ENCODE data around the gene KIAA1328.

Gene KIAA1328

GRCh38 chr18:37175727-37176620 is 347.0 kb downstream of the KIAA1328 start:
- H3K4me3 Mint-ChIP-seq, result no peak overlapping the region
- H3K27ac Mint-ChIP-seq, result no peak overlapping the region
- H3K27me3 Mint-ChIP-seq, result no peaks in the 10 kb centered on the region
- H3K9me3 Mint-ChIP-seq, result no peaks in the 10 kb centered on the region
- ATAC-seq (ENCODE audit: low read depth) (no peak), DNase-seq (ENCODE audit: low spot score in 2 of 2) (no peak)
- H3K36me3 Mint-ChIP-seq, result peaks cover 28% of the 10 kb centered on the region
- H3K4me1 Mint-ChIP-seq, result no peaks in the 10 kb centered on the region

DNA sequence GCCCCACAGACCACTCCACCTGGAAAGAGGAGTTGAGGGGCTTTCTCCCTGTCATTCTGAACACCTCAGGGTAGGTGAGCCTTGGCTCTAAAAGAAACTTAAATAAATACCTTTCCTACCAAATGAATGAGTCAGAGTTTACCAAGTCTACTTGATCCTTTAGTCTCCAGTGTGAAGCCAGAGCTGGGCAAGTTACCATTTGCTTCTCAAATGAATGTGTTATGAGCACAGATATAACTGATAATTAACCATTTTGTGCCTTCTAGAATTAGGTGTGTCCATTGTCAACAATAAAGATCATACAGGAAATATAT is 347.7 kb downstream of the KIAA1328 start:
- Mint-ChIP-seq H3K9me3 (no peaks in the 10 kb centered on the region), H3K36me3 (peaks cover 25% of the 10 kb centered on the region), H3K27me3 (no peaks in the 10 kb centered on the region)

GRCh38 chr18:37179384-37179783 is 350.5 kb downstream of the KIAA1328 start:
- no peaks in the 10 kb centered on the region for H3K27me3 Mint-ChIP-seq
- no peak for ATAC-seq (ENCODE audit: low read depth)
- peaks cover 25% of the 10 kb centered on the region for H3K36me3 Mint-ChIP-seq
- no peak overlapping the region for H3K27ac Mint-ChIP-seq
- H3K4me1 Mint-ChIP-seq, result no peaks in the 10 kb centered on the region
- no peaks in the 10 kb centered on the region for H3K9me3 Mint-ChIP-seq
- H3K4me3 Mint-ChIP-seq, result no peak overlapping the region
- no peak for DNase-seq (ENCODE audit: low spot score in 2 of 2)

More for the DNA sequence above, 347.7 kb downstream of the KIAA1328 start:
- no peak overlapping the region for H3K4me3 Mint-ChIP-seq
- H3K27ac Mint-ChIP-seq, result no peak overlapping the region
- ATAC-seq (ENCODE audit: low read depth) (no peak), DNase-seq (ENCODE audit: low spot score in 2 of 2) (no peak)
- no peaks in the 10 kb centered on the region for H3K4me1 Mint-ChIP-seq

DNA sequence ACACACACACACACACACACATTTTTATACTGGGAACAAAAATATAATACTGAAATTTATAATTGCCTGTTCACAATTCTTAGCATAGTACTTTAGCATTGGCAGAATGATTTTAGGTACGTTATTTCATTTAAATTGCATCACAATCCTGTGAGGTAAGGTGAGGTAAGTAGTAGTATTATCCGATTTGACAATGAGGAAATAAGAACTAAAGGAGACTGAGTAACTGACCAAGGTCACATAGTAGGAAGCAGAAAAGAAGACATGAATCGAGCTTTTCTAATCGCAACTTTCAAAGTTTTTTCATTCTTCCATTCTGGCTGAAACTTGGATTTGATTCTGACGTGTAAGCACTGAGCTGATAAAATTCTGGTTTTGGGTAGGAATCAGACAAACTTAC is 351.2 kb downstream of the KIAA1328 start:
- Mint-ChIP-seq H3K36me3 (peaks cover 20% of the 10 kb centered on the region), H3K4me1 (no peaks in the 10 kb centered on the region), H3K9me3 (no peaks in the 10 kb centered on the region), H3K27me3 (no peaks in the 10 kb centered on the region), H3K4me3 (no peak overlapping the region), H3K27ac (no peak overlapping the region)
- DNase-seq (ENCODE audit: low spot score in 2 of 2) (no peak), ATAC-seq (ENCODE audit: low read depth) (no peak)

DNA sequence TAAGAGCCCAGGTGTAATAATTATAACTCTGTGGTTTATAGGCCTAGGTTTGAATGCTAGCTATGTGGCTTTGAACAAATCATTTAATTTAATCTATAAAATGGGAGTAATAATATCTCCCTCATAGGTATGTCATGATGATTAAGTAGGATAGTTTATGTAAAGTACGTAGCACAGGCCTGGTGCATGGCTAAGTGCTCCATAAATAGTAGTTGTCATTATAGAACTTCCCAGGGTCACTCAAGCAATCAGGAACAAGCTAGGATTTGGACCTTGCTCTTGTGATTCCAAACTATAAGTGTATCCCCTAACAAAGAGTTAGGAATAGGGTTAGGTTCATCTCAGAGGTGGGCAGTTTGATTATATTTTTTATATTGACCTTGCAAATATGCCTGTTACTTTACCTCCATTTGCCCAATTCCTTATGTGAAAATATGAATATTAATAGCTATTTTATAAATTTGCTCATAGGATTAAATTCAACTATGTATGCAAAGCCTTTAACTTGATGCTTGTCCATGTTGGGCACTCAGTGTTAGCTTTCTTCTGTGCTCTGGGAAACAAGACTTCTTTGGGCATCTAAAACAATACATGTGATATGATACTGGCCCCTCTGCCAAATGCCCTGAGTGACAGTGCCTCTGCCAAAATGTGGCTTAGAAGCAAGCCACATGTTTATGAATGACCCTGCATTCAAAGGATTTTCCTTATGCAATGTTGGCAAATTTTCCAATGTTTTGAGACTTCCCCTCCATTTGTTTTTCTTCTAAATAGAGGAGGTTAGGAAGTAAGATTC is 353.6 kb downstream of the KIAA1328 start:
- no peak for DNase-seq (ENCODE audit: low spot score in 2 of 2)
- no peaks in the 10 kb centered on the region for H3K4me1 Mint-ChIP-seq
- no peak overlapping the region for H3K4me3 Mint-ChIP-seq
- no peak for ATAC-seq (ENCODE audit: low read depth)
- no peaks in the 10 kb centered on the region for H3K27me3 Mint-ChIP-seq
- no peak overlapping the region for H3K27ac Mint-ChIP-seq
- H3K9me3 Mint-ChIP-seq, result no peaks in the 10 kb centered on the region
- peaks cover 15% of the 10 kb centered on the region for H3K36me3 Mint-ChIP-seq

- Mint-ChIP-seq H3K36me3 (peaks cover 11% of the 10 kb centered on the region), H3K9me3 (no peaks in the 10 kb centered on the region), H3K4me3 (no peak overlapping the region), H3K27me3 (no peaks in the 10 kb centered on the region), H3K4me1 (no peaks in the 10 kb centered on the region), H3K27ac (no peak overlapping the region)
- no peak for ATAC-seq (ENCODE audit: low read depth)
- no peak for DNase-seq (ENCODE audit: low spot score in 2 of 2)
Measured at GRCh38 chr18:37184209-37184868, 355.4 kb downstream of the KIAA1328 start.

DNA sequence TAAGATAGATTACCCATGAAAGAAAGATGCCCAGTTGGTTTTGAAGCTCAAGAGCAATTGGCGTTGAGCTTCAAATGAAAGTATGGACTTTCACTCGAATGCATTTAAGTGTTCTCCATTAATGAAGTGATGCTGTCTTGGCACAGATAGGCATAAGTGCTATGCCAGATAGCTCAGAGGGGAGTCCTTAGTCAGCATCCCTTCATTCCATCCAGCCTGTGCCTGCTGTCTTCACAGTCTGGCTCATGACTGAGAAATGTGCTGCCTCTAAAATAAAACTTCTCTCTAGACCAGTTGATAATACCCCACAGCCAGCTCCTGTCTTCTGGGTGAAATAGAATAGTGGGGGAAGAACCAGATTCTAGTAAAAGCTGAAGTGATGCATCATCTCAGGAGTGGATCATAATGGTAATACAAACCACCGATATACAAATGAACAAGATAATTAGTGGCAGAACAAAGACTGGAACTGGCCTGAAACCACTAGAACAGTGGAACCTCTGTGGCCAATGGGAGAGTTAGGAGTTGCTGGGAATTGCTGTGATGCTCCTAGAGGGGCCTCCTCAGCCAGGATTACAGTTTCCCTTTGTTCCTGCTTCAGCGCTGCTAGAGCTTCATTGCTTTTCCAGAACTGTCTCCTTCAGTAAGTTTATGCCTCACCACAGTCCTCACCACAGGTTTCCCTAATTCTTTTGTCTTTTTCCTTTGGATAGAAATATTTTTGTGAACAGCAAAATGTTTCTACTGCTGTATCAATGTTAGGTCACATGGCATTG is 359.3 kb downstream of the KIAA1328 start:
- ATAC-seq (ENCODE audit: low read depth) (no peak), DNase-seq (ENCODE audit: low spot score in 2 of 2) (no peak)
- H3K9me3 Mint-ChIP-seq, result no peaks in the 10 kb centered on the region
- no peaks in the 10 kb centered on the region for H3K4me1 Mint-ChIP-seq
- no peak overlapping the region for H3K27ac Mint-ChIP-seq
- peaks cover 10% of the 10 kb centered on the region for H3K36me3 Mint-ChIP-seq
- H3K27me3 Mint-ChIP-seq, result no peaks in the 10 kb centered on the region
- H3K4me3 Mint-ChIP-seq, result no peak overlapping the region

DNA sequence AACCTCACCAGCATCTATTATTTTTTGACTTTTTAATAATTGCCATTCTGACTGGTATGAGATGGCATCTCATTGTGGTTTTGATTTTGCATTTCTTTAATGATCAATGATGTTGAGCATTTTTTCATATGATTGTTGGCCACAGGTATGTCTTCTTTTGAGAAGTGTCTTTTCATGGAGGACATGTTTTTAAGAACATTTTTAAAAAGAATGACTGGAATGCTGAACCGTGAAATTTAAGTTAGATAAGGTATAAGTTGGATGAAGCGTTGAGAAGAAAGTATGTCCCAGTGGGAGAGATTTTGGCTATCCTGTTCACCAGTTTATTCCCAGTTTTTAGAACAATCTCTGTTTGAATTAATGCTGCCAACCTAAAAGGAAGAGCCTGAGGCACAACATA is 370.8 kb downstream of the KIAA1328 start:
- peaks cover 29% of the 10 kb centered on the region for H3K36me3 Mint-ChIP-seq
- H3K27ac Mint-ChIP-seq, result no peak overlapping the region
- peaks cover 16% of the 10 kb centered on the region for H3K9me3 Mint-ChIP-seq
- H3K27me3 Mint-ChIP-seq, result no peaks in the 10 kb centered on the region
- no peak overlapping the region for H3K4me3 Mint-ChIP-seq
- no peak for ATAC-seq (ENCODE audit: low read depth)
- no peak for DNase-seq (ENCODE audit: low spot score in 2 of 2)
- no peaks in the 10 kb centered on the region for H3K4me1 Mint-ChIP-seq

DNA sequence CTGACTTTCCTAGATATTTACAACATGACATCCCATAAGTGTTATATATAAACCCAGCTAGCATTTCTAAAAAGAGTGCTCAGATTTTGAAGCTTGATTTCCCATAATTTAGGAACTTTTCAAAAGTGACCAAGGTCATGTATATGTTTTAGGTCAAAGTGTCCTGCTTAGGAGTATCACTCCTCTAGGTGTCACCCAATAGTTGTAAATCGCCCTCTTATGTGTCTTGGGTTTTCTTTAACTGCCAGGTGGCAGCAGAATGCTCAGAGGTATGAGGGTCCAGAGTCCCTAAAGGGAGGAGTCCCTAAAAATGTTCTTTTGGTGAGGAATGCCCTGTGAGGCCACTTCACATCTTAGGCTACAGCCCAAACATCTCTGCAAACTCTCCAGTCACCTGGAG is 378.4 kb downstream of the KIAA1328 start:
- DNase-seq (ENCODE audit: low spot score in 2 of 2) (no peak), ATAC-seq (ENCODE audit: low read depth) (no peak)
- Mint-ChIP-seq H3K36me3 (peaks cover 16% of the 10 kb centered on the region), H3K9me3 (peaks cover 2% of the 10 kb centered on the region), H3K27ac (no peak overlapping the region), H3K27me3 (no peaks in the 10 kb centered on the region), H3K4me1 (no peaks in the 10 kb centered on the region), H3K4me3 (no peak overlapping the region)

DNA sequence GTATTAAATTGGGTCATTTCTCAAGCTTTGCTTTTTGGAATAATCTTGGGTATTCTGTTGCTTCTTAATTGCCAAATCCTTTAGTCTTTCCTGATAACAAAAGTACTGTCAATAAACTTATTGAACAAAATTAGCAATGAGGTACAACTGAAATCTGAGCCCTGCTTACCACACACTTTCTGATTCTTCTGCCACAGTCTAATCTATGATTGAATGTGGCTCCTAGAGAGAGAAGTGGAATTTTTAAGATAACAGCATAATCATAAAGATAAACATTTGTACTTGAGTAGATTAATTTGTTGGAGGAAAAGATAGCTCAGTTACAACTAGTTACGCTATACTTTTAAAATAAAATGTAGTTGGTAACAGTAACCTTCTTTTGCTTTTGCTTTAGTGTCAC is 381.9 kb downstream of the KIAA1328 start:
- no peaks in the 10 kb centered on the region for H3K27me3 Mint-ChIP-seq
- no peaks in the 10 kb centered on the region for H3K4me1 Mint-ChIP-seq
- H3K27ac Mint-ChIP-seq, result no peak overlapping the region
- ATAC-seq (ENCODE audit: low read depth) (no peak), DNase-seq (ENCODE audit: low spot score in 2 of 2) (no peak)
- H3K9me3 Mint-ChIP-seq, result no peaks in the 10 kb centered on the region
- H3K36me3 Mint-ChIP-seq, result peaks cover 16% of the 10 kb centered on the region
- H3K4me3 Mint-ChIP-seq, result no peak overlapping the region

- no peak for DNase-seq (ENCODE audit: low spot score in 2 of 2)
- Mint-ChIP-seq H3K36me3 (peaks cover 23% of the 10 kb centered on the region), H3K27ac (no peak overlapping the region), H3K4me1 (peaks cover 7% of the 10 kb centered on the region), H3K9me3 (peaks cover 3% of the 10 kb centered on the region), H3K27me3 (no peaks in the 10 kb centered on the region), H3K4me3 (no peak overlapping the region)
- ATAC-seq (ENCODE audit: low read depth), result no peak
Measured at GRCh38 chr18:37218022-37218590, 389.2 kb downstream of the KIAA1328 start.

- no peak for ATAC-seq (ENCODE audit: low read depth)
Measured at GRCh38 chr18:37219257-37219656, 390.3 kb downstream of the KIAA1328 start.

GRCh38 chr18:37222354-37222998 is 393.5 kb downstream of the KIAA1328 start:
- no peaks in the 10 kb centered on the region for H3K27me3 Mint-ChIP-seq
- ATAC-seq (ENCODE audit: low read depth), result no peak

More at GRCh38 chr18:37219257-37219656, 390.3 kb downstream of the KIAA1328 start:
- H3K4me3 Mint-ChIP-seq, result peak overlapping the region; percentile 54
- H3K27ac Mint-ChIP-seq, result no peak overlapping the region
- H3K4me1 Mint-ChIP-seq, result peaks cover 7% of the 10 kb centered on the region
- peaks cover 20% of the 10 kb centered on the region for H3K36me3 Mint-ChIP-seq
- no peaks in the 10 kb centered on the region for H3K27me3 Mint-ChIP-seq
- DNase-seq (ENCODE audit: low spot score in 2 of 2), result no peak
- peaks cover 3% of the 10 kb centered on the region for H3K9me3 Mint-ChIP-seq

More at GRCh38 chr18:37222354-37222998, 393.5 kb downstream of the KIAA1328 start:
- Mint-ChIP-seq H3K4me1 (peaks cover 19% of the 10 kb centered on the region), H3K36me3 (peaks cover 20% of the 10 kb centered on the region), H3K9me3 (no peaks in the 10 kb centered on the region), H3K27ac (no peak overlapping the region), H3K4me3 (no peak overlapping the region)
- DNase-seq (ENCODE audit: low spot score in 2 of 2), result no peak
